Neural cell (in vitro differentiated cells): ENCODE measurements around the gene CIT. TPM values are rescaled to one million over a fixed set of nuclear protein-coding genes. Genes with fewer than 3 reads are reported as not detected.

Experiments used
- H2AFZ ChIP-seq: fragments of 200-600, 300-800 bp; sonication (generic), shearing (Covaris generic); 2 replicates; pipeline ENCODE4 v1.6.0; 2014; ENCODE audit warnings: low read depth, mild to moderate bottlenecking, antibody characterized with exemption, low read length, moderate library complexity
- H3F3A ChIP-seq: fragments of 200-600 bp; shearing (Covaris generic); 2 replicates; pipeline ENCODE4 v1.6.1; 2016; ENCODE audit warnings: mild to moderate bottlenecking, moderate library complexity, mixed read lengths, antibody characterized with exemption, low read length; ENCODE audit not compliant: insufficient read depth, poor library complexity, severe bottlenecking
- H3K27ac ChIP-seq: fragments of 200-600, 300-800 bp; sonication (generic), shearing (Covaris generic); 2 replicates; pipeline ENCODE4 v1.5.1; 2014; ENCODE audit warnings: mild to moderate bottlenecking, low read length, moderate library complexity
- H3K27me3 ChIP-seq: fragments of 300-800, 200-600 bp; sonication (generic), shearing (Covaris generic); 2 replicates; pipeline ENCODE4 v1.6.0; 2014; ENCODE audit warnings: mild to moderate bottlenecking, low read depth, low read length, moderate library complexity; ENCODE audit not compliant: insufficient read depth
- H3K36me3 ChIP-seq: fragments of 300-800, 200-600 bp; sonication (generic), shearing (Covaris generic); 2 replicates; pipeline ENCODE4 v1.5.1; 2014; ENCODE audit warnings: mild to moderate bottlenecking, antibody characterized with exemption, low read length, moderate library complexity; ENCODE audit not compliant: insufficient read depth
- H3K4me2 ChIP-seq: fragments of 300-800, 200-600 bp; sonication (generic), shearing (Covaris generic); 2 replicates; pipeline ENCODE4 v1.6.0; 2014; ENCODE audit warnings: mild to moderate bottlenecking, low read length
- H3K4me3 ChIP-seq: fragments of 300-800, 200-600 bp; sonication (generic), shearing (Covaris generic); 2 replicates; pipeline ENCODE4 v1.5.1; 2014; ENCODE audit warnings: mild to moderate bottlenecking, low read length, moderate library complexity
- H3K79me2 ChIP-seq: fragments of 200-600 bp; shearing (Covaris generic); replicated peaks from 2 replicates; pipeline ENCODE4 v1.6.0; 2014; ENCODE audit warnings: mild to moderate bottlenecking, low read length, moderate library complexity; ENCODE audit not compliant: insufficient read depth
- H3K9ac ChIP-seq: fragments of 300-800, 200-600 bp; sonication (generic), shearing (Covaris generic); 2 replicates; pipeline ENCODE4 v1.6.1; 2016; ENCODE audit warnings: mild to moderate bottlenecking, low read length, mixed read lengths
- H3K9me2 ChIP-seq: fragments of 200-600 bp; shearing (Covaris generic); 2 replicates; pipeline ENCODE4 v1.6.1; 2016; ENCODE audit warnings: mild to moderate bottlenecking, low read length, mixed read lengths; ENCODE audit not compliant: insufficient read depth
- H3K9me3 ChIP-seq: fragments of 200-600, 300-800 bp; sonication (generic), shearing (Covaris generic); 2 replicates; pipeline ENCODE4 v1.6.1; 2016; ENCODE audit warnings: mild to moderate bottlenecking, mixed run types, low read length, moderate library complexity, mixed read lengths
- H4K20me1 ChIP-seq: fragments of 200-600 bp; shearing (Covaris generic); 2 replicates; pipeline ENCODE4 v1.6.1; 2016; ENCODE audit warnings: mild to moderate bottlenecking, mixed run types; ENCODE audit not compliant: insufficient read depth
- CTCF ChIP-seq: fragments of 450-650 bp; IDR thresholded peaks from 2 replicates; pipeline ENCODE4 v1.5.1; 2014; ENCODE audit warnings: antibody characterized with exemption, mild to moderate bottlenecking, moderate library complexity; ENCODE audit not compliant: poor library complexity, severe bottlenecking
- EP300 ChIP-seq: fragments of 450-650 bp; conservative IDR thresholded peaks from 2 replicates; pipeline ENCODE4 v1.6.1; 2014; ENCODE audit warnings: antibody characterized with exemption, mild to moderate bottlenecking, moderate library complexity; ENCODE audit not compliant: poor library complexity, severe bottlenecking
- EZH2 ChIP-seq: fragments of 200-600, 300-800 bp; shearing (Covaris generic), sonication (generic); IDR thresholded peaks from 2 replicates; pipeline ENCODE4 v1.6.1; 2014; ENCODE audit warnings: antibody characterized with exemption, low read length, borderline replicate concordance, mild to moderate bottlenecking; ENCODE audit not compliant: insufficient read depth, poor library complexity, severe bottlenecking
- MXI1 ChIP-seq: fragments of 450-650 bp; conservative IDR thresholded peaks from 2 replicates; pipeline ENCODE4 v1.6.1; 2014; ENCODE audit warnings: antibody characterized with exemption, mild to moderate bottlenecking; ENCODE audit not compliant: poor library complexity, severe bottlenecking
- POLR2AphosphoS5 ChIP-seq: IDR thresholded peaks from 2 replicates; pipeline ENCODE4 v1.6.1; 2012
- RAD21 ChIP-seq: fragments of 450-650 bp; conservative IDR thresholded peaks from 2 replicates; pipeline ENCODE4 v1.6.1; 2014; ENCODE audit warnings: antibody characterized with exemption, mild to moderate bottlenecking, moderate library complexity
- REST ChIP-seq: IDR thresholded peaks from 2 replicates; pipeline ENCODE4 v1.6.1; 2012; ENCODE audit warnings: borderline replicate concordance
- SMC3 ChIP-seq: fragments of 450-650 bp; conservative IDR thresholded peaks from 2 replicates; pipeline ENCODE4 v1.6.1; 2014; ENCODE audit warnings: antibody characterized with exemption, mild to moderate bottlenecking, moderate library complexity; ENCODE audit not compliant: poor library complexity
- TAF1 ChIP-seq: IDR thresholded peaks from 2 replicates; pipeline ENCODE4 v1.6.1; 2012; ENCODE audit warnings: low read depth
- polyA plus RNA-seq: library from polyadenylated mRNA; depleted of rRNA; stranded (reverse); fragments of >200 nt; gene quantifications from 2 replicates; pipeline ENCODE4 v1.2.3, GENCODE V29; 2014

Gene CIT
- polyA plus RNA-seq, 1 donor from 2014 or later, result 3.3 TPM

GRCh38 chr12:119730381-119730780, 146.7 kb downstream of the CIT start:
- no peaks in the 10 kb centered on the region for H3K36me3 ChIP-seq
- no peaks in the 10 kb centered on the region for H3K9me3 ChIP-seq
- no peaks in the 10 kb centered on the region for H4K20me1 ChIP-seq
- no peaks in the 10 kb centered on the region for H3K79me2 ChIP-seq
- H3K4me2 ChIP-seq, result no peak overlapping the region
- no peak overlapping the region for H2AFZ ChIP-seq
- H3K27me3 ChIP-seq, result no peaks in the 10 kb centered on the region
- no peak overlapping the region for H3K27ac ChIP-seq
- no peaks in the 10 kb centered on the region for H3K9me2 ChIP-seq
- no peak overlapping the region for H3K9ac ChIP-seq
- H3F3A ChIP-seq, result no peaks in the 10 kb centered on the region
- no peak overlapping the region for H3K4me3 ChIP-seq
- TF ChIP-seq SMC3 (no peak), CTCF (no peak), MXI1 (no peak), POLR2AphosphoS5 (no peak), TAF1 (no peak), EP300 (no peak), REST (no peak), RAD21 (no peak), EZH2 (no peak)

- Histone ChIP-seq H3K9me3 (no peaks in the 10 kb centered on the region), H3K27ac (no peak overlapping the region), H2AFZ (no peak overlapping the region), H4K20me1 (no peaks in the 10 kb centered on the region), H3K36me3 (no peaks in the 10 kb centered on the region), H3K4me3 (no peak overlapping the region), H3K79me2 (no peaks in the 10 kb centered on the region), H3F3A (no peaks in the 10 kb centered on the region), H3K9ac (no peak overlapping the region), H3K9me2 (no peaks in the 10 kb centered on the region), H3K27me3 (no peaks in the 10 kb centered on the region), H3K4me2 (no peak overlapping the region)
- TF ChIP-seq EZH2 (no peak), SMC3 (no peak), RAD21 (no peak), TAF1 (no peak)
These were observed 147.2 kb downstream of the CIT start for GRCh38 chr12:119729871-119730270.

GRCh38 chr12:119728444-119728745, 148.7 kb downstream of the CIT start:
- no peaks in the 10 kb centered on the region for H3F3A ChIP-seq
- H4K20me1 ChIP-seq, result no peaks in the 10 kb centered on the region
- no peaks in the 10 kb centered on the region for H3K27me3 ChIP-seq
- no peak overlapping the region for H3K27ac ChIP-seq
- H3K9ac ChIP-seq, result no peak overlapping the region
- H2AFZ ChIP-seq, result no peak overlapping the region
- H3K36me3 ChIP-seq, result no peaks in the 10 kb centered on the region
- no peaks in the 10 kb centered on the region for H3K9me2 ChIP-seq
- TF ChIP-seq EP300, result no peak
- no peak for TF ChIP-seq RAD21
- no peak for TF ChIP-seq MXI1
- no peak overlapping the region for H3K4me2 ChIP-seq
- H3K4me3 ChIP-seq, result no peak overlapping the region
- no peaks in the 10 kb centered on the region for H3K79me2 ChIP-seq
- no peaks in the 10 kb centered on the region for H3K9me3 ChIP-seq
